DMS153 (cell line): ENCODE data around the gene COL6A1.

Experiments
- DNase-seq: peaks from one replicate; lab custom pipeline; 2025; lab: John Stamatoyannopoulos, UW

Gene COL6A1

GRCh38 chr21:46049890-46050667 lies 68.5 kb downstream of the COL6A1 start:
- no peak for DNase-seq

- DNase-seq = no peak
Observed at GRCh38 chr21:46050668-46051378, 69.3 kb downstream of the COL6A1 start.

- no peak for DNase-seq
Observed at GRCh38 chr21:46051379-46051770, 69.8 kb downstream of the COL6A1 start.

- DNase-seq = no peak
Observed at GRCh38 chr21:46051821-46052675, 70.5 kb downstream of the COL6A1 start.

DNA sequence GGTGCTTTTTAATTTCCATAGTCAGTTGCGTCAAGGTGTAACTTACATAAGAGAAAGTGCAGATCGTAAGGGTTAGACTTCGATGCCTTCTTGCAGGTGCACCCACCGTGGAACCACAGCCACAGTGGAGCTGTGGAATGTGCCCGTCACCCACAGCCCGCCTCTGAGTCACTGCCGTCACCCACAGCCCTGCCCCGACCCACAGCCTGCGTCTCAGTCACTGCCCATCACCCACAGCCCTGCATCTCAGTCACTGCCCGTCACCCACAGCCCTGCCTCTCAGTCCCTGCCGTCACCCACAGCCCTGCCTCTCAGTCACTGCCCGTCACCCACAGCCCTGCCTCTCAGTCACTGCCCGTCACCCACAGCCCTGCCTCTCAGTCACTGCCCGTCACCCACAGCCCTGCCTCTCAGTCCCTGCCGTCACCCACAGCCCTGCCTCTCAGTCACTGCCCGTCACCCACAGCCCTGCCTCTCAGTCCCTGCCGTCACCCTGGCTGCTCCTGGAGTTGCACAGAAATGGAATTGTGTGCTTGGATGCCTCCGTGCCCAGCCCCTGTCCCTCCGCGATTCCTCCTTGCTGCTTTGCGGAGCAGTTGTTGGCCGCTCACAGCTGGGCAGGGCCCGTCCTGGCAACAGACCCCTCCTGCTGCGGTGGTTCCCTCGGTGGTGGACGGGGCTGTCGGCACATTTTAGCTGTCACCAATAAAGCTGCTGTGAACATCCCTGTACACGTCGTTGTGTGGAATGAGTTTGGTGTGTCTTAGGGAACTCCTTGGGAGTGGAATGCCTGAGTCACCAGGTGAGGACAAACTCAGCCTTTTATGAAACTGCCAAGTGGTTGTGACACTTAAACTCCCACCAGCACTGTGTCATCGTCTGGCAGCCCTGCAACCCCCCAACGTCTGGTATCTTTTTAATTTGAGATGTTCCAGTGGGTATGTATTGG lies 71.4 kb downstream of the COL6A1 start:
- no peak for DNase-seq

- no peak for DNase-seq
Observed at GRCh38 chr21:46054031-46054430, 72.5 kb downstream of the COL6A1 start.

DNA sequence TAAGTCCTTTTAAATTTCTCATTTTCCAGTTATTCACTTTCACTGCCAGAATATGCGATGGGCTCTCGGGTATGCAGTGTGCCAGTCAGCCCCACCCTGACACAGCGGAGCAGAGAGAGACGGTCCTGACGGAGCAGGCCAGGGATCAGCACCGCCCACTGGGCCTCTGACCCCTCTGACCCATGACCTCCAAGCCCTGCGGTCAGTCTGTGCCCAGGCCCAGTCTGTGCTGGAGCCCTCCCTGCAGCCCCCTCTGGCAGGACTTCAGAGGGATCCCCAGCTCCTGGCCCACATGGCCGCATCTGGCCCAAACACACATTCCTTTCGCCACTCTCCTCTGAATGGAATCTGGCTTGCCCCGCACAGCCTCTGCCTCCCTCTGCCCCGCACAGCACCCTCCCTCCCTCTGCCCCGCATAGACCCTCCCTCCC lies 72.9 kb downstream of the COL6A1 start:
- no peak for DNase-seq
